ENCODE measurements around the gene THEM4.

The THEM4 gene

GRCh38 chr1:151837197-151837596 is 72.1 kb downstream of the THEM4 start:
- ATAC-seq = no peak
- TF ChIP-seq ZC3H10 (CRISPR knock-in tag; IDR thresholded peaks at IDR 0.05) (no peak), ZNF70 (CRISPR knock-in tag; IDR thresholded peaks at IDR 0.05) (no peak), TSHZ2 (CRISPR knock-in tag; IDR thresholded peaks at IDR 0.05) (no peak), RARB (CRISPR knock-in tag; IDR thresholded peaks at IDR 0.05) (no peak), OSR1 (CRISPR knock-in tag; IDR thresholded peaks at IDR 0.05) (no peak), ARNTL (CRISPR knock-in tag; IDR thresholded peaks at IDR 0.05; ENCODE audit: borderline replicate concordance, low read depth) (no peak), PATZ1 (CRISPR knock-in tag; IDR thresholded peaks at IDR 0.05; ENCODE audit: borderline replicate concordance) (no peak), PPARA (CRISPR knock-in tag; IDR thresholded peaks at IDR 0.05; ENCODE audit: borderline replicate concordance) (no peak), TOX (CRISPR knock-in tag; IDR thresholded peaks at IDR 0.05; ENCODE audit: borderline replicate concordance) (no peak), TCF4 (CRISPR knock-in tag; IDR thresholded peaks at IDR 0.05; ENCODE audit: borderline replicate concordance) (no peak), ZFP30 (CRISPR knock-in tag; IDR thresholded peaks at IDR 0.05) (no peak), CREB5 (CRISPR knock-in tag; IDR thresholded peaks at IDR 0.05; ENCODE audit: low read depth) (no peak), ZNF565 (CRISPR knock-in tag; conservative IDR thresholded peaks at IDR 0.05; ENCODE audit: low read depth) (no peak)

GRCh38 chr1:151835596-151835995 is 73.7 kb downstream of the THEM4 start:
- TF ChIP-seq TCF4 (CRISPR knock-in tag; IDR thresholded peaks at IDR 0.05; ENCODE audit: borderline replicate concordance) (no peak), ZNF565 (CRISPR knock-in tag; conservative IDR thresholded peaks at IDR 0.05; ENCODE audit: low read depth) (no peak)
- ATAC-seq = no peak

- no peak for ATAC-seq
Measured at GRCh38 chr1:151834239-151834638, 75.1 kb downstream of the THEM4 start.

GRCh38 chr1:151833172-151833900 is 76.0 kb downstream of the THEM4 start:
- no peak for ATAC-seq
- TF ChIP-seq ISL1 (CRISPR knock-in tag; IDR thresholded peaks at IDR 0.05) = no peak
- TF ChIP-seq ZFP3 (CRISPR knock-in tag; IDR thresholded peaks at IDR 0.05) = no peak
- TF ChIP-seq PPARA (CRISPR knock-in tag; IDR thresholded peaks at IDR 0.05; ENCODE audit: borderline replicate concordance) = no peak
- no peak for TF ChIP-seq ZNF70 (CRISPR knock-in tag; IDR thresholded peaks at IDR 0.05)
- TF ChIP-seq GLIS3 (CRISPR knock-in tag; IDR thresholded peaks at IDR 0.05) = no peak
- no peak for TF ChIP-seq BACH2 (CRISPR knock-in tag; IDR thresholded peaks at IDR 0.05; ENCODE audit: borderline replicate concordance)
- no peak for TF ChIP-seq CSDC2 (CRISPR knock-in tag; IDR thresholded peaks at IDR 0.05)
- no peak for TF ChIP-seq OSR1 (CRISPR knock-in tag; IDR thresholded peaks at IDR 0.05)
- TF ChIP-seq ZNF565 (CRISPR knock-in tag; conservative IDR thresholded peaks at IDR 0.05; ENCODE audit: low read depth) = no peak
- TF ChIP-seq RARB (CRISPR knock-in tag; IDR thresholded peaks at IDR 0.05) = no peak
- no peak for TF ChIP-seq ARNTL (CRISPR knock-in tag; IDR thresholded peaks at IDR 0.05; ENCODE audit: borderline replicate concordance, low read depth)
- TF ChIP-seq ZC3H10 (CRISPR knock-in tag; IDR thresholded peaks at IDR 0.05) = no peak
- TF ChIP-seq PATZ1 (CRISPR knock-in tag; IDR thresholded peaks at IDR 0.05; ENCODE audit: borderline replicate concordance) = no peak
- no peak for TF ChIP-seq TSHZ2 (CRISPR knock-in tag; IDR thresholded peaks at IDR 0.05)

More at GRCh38 chr1:151834239-151834638, 75.1 kb downstream of the THEM4 start:
- no peak for TF ChIP-seq PPARA (CRISPR knock-in tag; IDR thresholded peaks at IDR 0.05; ENCODE audit: borderline replicate concordance)
- TF ChIP-seq PATZ1 (CRISPR knock-in tag; IDR thresholded peaks at IDR 0.05; ENCODE audit: borderline replicate concordance) = no peak
- TF ChIP-seq ARNTL (CRISPR knock-in tag; IDR thresholded peaks at IDR 0.05; ENCODE audit: borderline replicate concordance, low read depth) = no peak
- no peak for TF ChIP-seq ZNF70 (CRISPR knock-in tag; IDR thresholded peaks at IDR 0.05)
